GM21390 (cell line): Measurements from ENCODE around the gene THADA.
"Not testable (repeated sequence)": the region's sequence is repeated elsewhere in the genome, so short reads cannot be mapped to it uniquely, and the experiment has no call there.

Source experiments
- ATAC-seq: cut with Tn5 transposase; IDR thresholded peaks from one replicate; pipeline ENCODE4 v1.9.1; 2021; ENCODE audit not compliant: unreplicated experiment

THADA gene

DNA sequence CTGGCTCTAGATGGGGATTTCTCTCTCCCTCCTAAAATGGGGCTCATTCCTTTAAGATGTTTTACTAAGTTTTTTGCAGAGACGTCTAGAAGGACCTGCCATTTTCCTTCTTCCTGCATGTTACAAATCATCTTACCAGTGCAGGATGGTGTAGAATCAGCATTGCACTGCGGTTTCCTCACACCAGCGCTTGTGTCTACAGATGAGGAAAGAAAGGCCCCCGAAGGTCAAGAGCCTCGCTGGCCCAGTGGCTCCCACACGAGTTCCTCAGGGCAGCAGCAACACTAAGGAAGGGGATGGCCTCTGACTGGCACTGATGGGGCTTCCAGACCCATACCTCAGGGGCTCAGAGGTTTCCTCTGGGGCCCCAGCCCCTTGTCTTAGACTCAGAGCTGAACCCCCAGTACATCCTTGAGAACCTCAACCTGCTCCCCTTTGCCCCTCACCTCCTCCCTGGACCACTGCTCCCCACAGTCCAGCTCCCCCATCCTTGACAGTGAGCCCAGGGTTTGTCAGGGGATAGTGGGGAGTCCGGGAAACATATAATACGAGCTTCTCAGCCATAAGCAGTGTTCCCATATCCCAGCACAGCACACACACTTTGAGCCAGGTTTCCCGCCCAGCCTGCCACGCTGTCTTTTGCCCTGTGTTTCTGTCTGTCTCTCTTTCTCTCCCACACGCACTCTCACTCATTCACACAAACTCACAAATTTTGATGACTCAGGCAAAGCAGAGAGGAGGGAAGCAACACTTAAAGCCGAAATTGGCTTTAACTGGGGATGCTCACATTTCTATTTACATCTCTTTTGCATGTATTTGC, 398.9 kb downstream of the THADA start:
- ATAC-seq = no peak

DNA sequence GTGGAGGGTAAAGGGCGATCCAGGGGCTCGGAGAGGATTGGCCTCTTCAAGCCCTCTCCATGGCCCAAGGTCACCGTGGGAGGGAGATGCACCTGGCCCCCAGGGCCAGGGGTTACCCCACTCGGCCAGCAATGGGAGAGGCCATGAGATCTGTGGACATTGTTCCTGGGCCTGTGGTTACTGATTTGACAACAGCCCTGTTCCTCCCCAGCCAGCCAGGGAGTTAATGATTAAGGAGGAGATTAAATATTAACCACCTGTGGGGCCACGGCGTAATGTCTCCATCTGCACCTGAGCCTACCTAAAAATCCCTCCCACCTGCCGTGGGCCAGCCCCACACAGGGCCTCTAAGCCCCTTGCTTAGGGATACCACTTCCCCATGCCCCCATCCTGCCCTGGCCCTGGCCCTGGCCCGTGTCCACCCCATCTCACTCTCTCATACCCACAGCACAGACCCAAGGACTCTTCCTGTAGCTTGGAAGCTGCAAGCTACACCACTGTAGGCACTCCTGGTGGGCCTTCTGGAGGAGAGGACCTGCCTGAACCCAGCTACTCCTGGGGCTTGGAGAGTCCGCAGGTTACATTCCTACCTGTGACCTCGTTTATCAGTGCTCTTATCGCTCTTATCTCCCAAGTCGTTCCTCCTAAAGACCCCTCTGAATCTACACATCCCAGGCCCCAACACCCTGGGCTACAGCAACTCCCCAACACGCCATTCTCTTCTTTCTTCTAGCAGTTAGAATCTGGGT, 401.5 kb downstream of the THADA start:
- ATAC-seq = peak; percentile 53

DNA sequence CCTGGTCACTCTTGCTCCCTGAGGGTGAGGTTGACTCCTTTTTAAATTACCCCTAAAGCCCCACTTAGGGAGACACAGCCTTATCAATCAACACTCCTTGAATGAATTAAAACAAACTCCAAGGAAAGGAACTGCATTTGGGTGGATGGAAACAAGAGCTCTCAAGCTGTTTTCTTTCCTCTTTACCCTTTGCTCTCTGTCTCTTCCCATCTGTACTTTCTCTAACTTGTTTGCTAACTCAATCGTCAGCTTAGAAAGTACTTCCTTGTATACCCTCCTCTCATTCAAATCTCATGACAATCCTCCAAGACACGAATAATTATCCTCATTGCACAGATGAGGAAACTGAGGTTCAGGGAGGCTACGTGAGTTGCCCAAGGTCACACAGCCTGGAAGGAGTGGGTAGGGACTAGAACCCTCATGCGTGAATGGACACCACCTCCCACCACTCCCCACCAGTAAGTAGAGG, 402.2 kb downstream of the THADA start:
- ATAC-seq = no peak

DNA sequence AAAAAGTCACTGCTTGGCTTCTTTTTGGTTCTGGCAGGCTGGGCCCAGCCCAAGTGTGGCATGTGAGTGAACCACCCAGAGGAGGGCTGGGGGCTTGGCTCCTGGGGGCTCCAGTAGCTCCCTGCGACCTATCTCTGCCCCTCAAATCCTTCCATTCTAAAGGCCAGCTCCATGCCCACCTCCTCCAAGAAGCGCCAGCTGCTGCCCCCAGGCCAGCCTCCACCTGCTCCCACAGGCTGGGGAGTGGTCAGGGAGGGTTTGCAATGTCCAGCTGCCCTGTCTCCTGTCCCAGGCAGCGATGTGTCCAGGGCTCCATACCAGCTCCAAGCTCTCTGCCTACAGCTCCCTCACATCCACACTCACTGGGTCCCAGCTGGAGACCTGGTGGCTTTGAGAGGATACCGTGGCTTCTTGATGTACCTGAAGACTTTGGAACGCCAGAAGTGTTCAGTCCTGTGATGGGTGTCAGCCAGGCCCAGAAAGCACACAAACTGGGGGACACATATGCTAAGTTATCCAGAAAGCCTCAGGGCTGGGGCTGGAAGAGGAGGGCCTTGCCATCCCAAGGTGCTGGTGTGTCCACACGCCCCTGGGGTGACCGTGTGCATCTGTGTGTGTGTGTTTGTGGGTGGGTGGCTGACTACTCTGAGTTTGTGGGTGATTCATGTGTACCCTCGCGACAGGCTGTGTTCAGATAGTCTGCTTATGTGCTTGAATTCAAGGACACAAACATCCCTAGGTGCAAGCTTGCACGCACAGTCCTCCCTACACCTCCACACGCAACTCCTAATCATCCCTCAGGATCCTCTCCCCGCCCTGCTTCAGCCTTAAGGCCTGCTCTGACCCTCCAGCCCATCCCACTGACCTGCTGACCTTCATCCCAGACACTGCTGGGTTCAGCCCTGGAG, 402.8 kb downstream of the THADA start:
- no peak for ATAC-seq

DNA sequence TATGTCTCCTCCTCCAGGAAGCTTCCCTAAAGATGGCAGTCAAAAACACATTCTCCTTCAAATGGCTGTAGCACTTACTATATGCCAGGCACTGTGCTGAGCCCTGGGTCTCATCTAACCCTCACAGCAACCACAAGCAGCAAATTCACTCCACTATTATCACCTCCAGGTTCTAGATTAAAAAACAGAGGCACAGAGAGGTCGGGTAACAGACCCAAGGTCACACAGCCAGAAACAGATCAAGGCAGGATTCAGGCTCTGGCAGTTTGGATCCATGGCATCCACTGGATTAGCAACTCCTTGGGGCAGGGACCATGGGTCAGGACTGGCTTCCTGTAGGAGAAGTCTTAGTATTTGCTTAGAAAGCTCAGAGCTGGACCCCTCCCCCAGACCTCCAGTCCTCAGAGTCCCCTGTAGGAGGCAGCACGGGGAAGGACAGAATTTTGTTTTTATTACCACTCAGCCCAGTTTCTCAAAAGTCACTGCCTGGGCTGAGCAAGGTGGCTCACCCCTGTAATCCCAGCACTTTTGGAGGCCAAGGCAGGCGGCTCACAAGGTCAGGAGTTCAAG, 403.8 kb downstream of the THADA start:
- no peak for ATAC-seq

DNA sequence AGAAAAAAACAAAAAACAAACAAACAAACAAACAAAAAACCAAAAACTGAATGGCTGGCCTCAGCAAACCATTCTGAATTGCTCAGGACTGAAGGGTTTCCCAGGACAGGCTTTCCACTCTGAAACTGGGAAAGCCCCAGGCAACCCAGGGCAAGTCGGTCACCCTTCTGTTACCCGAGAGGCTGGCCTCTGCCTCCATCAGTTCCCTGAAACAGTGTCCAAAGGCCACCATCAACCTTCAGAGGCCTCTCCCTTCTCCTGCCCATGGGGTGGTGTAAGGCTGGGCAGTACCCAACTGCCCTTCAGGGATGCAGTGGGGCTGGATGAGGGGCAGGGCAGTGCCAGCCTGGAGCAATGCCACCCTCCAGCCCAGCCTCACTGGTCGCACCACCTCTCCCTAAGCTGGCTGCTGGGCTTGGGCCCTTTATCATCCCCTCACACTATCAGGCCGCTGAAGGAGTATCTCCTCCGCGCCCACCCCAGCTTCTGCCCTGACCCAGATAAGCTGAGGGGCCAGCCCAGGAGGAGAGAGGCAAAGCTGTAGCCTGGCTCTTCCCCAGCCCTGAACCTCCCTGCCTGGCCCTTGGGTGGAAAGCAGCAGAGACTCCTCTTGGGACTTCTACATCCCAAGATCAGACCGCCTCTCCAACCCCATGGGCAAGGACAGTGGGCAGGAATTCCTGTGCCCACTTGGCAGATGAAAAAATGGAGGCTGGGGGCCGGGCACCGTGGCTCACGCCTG, 405.4 kb downstream of the THADA start:
- ATAC-seq = no peak

DNA sequence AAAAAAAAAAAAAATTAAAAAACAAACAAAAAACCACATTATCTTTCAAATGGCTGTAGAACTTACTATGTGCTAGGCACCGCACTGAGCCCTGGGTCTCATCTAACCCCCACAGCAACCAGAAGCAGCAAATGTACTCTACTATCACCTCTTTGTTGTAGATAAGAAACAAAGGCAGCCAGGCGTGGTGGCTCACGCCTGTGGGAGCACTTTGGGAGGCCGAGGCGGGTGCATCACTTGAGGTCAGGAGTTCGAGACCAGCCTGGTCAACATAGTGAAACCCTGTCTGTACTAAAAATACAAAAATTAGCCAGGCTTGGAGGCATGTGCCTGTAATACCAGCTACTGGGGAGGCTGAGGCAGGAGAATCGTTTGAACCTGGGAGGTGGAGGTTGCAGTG, 406.0 kb downstream of the THADA start:
- not testable (repeated sequence) for ATAC-seq

DNA sequence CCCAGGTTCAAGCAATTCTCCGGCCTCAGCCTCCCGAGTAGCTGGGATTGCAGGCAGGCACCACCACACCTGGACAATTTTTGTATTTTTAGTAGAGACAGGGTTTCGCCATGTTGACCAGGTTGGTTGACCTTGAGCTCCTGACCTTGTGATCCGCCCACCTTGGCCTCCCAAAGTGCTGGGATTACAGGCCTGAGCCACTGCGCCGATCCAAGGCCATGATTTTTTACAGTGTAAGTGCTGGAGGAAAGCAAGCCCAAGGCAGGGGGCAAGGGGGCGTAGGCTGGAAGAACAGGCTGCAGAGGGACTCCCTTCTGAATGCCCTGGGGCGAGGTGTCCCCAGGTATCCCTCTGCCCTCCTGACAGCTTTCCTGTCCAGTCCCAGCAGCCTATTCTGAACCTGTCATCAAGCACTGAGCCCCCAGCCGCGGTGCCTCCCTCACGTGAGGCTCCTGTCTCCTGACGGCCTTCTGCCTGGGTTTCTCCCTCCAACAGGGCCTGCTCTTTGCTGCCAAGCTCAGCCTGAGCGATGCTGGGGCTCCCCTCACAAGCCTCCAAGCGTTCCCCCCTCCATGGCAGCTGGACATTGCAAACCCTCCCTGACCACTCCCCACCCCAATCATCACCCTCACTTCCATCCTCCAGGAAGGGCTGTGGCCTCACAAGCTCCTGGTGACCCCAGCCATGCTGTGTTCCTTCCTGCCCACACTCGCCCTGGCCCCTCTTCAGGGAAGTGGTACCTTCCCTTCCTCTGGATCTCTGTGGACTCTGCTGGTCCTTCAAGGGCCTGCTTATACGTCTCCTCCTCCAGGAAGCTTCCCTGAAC, 407.1 kb downstream of the THADA start:
- ATAC-seq = no peak

DNA sequence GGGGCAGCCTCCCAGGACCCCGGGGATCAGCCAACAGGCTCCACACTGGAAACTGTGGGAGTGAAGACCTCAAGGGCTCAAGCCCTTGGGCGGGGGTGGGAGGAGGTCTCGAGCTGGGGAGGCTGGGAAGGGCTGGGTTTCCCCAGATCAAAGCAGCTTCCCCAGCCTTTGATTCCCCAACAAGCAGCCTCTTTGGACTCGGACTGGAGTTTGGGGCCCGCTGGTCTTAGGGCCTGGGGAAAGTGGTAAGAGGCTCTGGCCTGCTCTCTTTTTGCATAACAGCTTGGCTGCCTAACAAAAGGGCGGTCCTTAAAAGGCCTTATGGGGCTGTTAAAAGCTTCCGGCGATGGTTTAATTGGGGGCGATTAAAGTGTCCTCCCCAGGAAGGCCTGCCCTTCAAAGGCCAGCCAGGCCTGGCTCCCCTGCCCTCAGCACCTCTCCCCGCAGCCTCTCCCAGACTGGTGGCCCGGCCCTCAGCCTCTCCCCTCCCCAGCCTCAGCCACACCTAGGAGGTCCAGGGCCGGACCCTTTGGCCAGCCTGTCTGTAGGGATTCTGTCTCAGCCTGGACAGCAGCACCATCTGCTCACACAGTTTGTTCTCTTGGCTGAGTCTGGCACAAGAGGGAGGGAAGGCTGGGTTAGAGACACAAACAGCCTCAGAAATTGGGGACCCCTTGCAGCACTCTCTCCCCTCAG, 409.0 kb downstream of the THADA start:
- no peak for ATAC-seq

DNA sequence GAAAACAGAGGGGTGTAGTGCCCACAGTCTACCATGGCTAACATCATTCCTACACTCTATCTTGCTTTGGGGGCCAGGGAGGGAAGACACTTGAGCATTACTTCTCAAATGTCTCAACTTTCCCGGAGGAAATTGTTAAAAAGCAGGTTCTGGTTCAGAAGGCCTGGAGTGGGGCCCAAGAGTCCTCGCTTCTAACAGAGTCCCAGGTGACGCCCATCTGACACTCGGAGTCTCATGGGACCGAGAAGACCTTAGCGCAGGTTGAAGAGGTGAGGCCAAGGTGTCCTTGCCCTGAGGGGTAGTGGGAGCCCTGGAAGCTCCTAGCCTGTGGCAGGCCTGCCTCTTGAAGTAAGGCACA, 409.5 kb downstream of the THADA start:
- ATAC-seq = no peak

DNA sequence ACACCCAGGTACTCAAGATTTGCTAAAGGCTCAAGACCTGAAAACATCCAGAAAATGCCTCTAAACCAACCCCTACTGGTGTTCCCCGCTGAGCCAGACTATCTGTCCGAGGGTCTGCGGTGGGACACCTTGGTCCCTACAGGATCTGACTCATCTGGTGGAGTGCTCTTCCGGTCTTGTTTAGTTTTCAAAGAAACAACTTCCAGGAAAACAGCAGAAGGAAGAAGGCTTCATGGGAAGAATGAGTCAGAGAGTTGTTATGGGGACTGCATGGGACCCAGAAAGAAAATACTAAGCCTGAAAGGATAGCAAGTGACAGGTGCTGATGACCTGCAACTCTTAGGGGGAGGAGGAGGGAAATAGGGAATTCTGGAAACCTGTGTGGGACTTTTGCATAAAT, 410.7 kb downstream of the THADA start:
- ATAC-seq = no peak

DNA sequence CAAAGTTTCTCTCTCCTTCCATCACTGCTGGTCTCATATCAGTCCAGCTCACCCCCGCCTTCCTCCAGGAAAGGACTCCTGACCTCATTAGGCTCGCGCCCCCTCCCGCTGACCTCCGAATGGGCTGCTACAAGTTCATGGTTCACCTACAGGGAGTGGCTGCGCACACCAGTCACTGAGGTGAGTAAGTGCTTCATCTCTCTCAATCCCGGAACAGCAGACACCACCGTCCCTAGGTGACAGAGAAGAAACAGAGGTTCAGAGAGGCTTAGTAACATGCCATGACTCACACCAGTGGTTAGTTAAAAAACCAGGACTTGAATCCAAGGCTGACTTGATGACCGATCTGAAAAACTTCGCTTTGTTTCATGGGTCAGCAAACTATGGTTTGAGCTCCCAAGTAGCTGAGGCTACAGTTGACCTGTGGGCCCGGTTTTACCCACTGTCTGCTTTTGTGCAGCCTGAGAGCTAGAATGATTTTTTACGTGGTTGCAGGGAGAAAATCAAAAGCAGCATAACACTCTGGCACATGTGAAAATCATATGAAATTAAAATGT, 411.4 kb downstream of the THADA start:
- ATAC-seq = no peak

DNA sequence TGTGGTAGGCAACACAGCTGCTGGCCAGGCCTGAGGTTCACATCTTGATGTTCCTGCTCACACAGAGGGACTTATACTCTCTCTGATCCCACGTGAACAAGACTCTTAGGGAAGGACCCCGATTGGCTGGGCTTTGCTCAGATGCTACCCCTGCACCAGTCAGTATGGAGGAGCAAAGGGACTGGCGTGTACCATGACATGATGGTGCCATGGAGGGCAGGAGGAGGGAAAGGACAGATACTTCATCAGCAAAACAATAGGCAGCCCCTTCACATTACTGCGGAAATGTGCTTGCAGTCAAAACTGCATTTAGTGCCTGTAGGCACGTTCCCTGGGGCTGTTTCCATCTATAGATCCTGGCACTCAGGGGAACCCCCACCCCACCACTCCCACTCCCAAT, 412.1 kb downstream of the THADA start:
- no peak for ATAC-seq

DNA sequence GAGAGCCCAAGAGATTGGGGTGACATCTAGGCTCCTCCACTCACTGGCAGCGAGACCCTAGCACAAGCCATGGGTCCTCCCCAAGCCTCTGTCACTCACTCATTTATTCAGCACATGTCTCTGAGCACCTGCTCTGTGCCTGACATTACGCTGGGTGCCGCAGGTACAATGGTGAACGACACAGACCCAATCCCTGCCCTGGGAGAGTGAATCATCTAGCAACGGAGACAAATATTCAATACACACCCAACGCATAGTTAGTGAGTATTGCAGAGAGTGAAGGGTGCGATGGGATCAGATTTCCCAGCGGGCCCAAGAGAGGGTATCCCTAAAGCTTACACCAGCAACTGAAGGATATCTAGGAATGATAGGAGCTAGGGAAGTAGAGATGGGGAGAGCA, 414.9 kb downstream of the THADA start:
- no peak for ATAC-seq
